Naive thymus-derived CD4-positive, alpha-beta T cell (primary cell): ENCODE results near the gene HMCN1. TPM values are rescaled to one million over a fixed set of nuclear protein-coding genes. Genes with fewer than 3 reads are reported as not detected.

Source experiments
- ATAC-seq: fragments of 150-1000 bp; cut with Tn5 transposase; 2 replicates; pipeline ENCODE4 v1.10.0; 2021; ENCODE audit warnings: mild to moderate bottlenecking, moderate library complexity
- CTCF ChIA-PET: fragments of 350-600 bp; sonication (Branson Sonifier 250); formaldehyde crosslinking; loops from one replicate; lab custom pipeline; 2021; ENCODE audit warnings: antibody characterized with exemption; lab: Charles Lee
- POLR2A ChIA-PET: fragments of 350-600 bp; sonication (Branson Sonifier 250); formaldehyde crosslinking; loops from one replicate; lab custom pipeline; 2021; ENCODE audit warnings: antibody characterized with exemption, inconsistent platforms; lab: Charles Lee
- DNase-seq, 9 donors: peaks; one replicate each; pipeline versions ENCODE4 v3.0.0 to v3.0.0-alpha.2; 2020 to 2022; ENCODE audit warnings: mixed read lengths in 1 of 9
- H3K27ac ChIP-seq: one replicate; pipeline ENCODE4 v1.7.0; 2013; ENCODE audit warnings: mild to moderate bottlenecking, low read depth, low read length, moderate library complexity
- H3K27me3 ChIP-seq, 2 donors: one replicate each; pipeline ENCODE4 v1.7.0; 2013; ENCODE audit warnings: low read length in 2 of 2, mild to moderate bottlenecking in 2 of 2, moderate library complexity in 2 of 2; ENCODE audit not compliant: control insufficient read depth in 2 of 2, insufficient read depth in 2 of 2
- H3K36me3 ChIP-seq, 3 experiments: 1 replicate in 2 of 3; 2 replicates in 1 of 3; pipeline ENCODE4 v1.7.0; 2013; ENCODE audit warnings: low read length in 3 of 3, mild to moderate bottlenecking in 3 of 3, moderate library complexity in 1 of 3; ENCODE audit not compliant: insufficient read depth in 3 of 3, control insufficient read depth in 2 of 3
- H3K4me1 ChIP-seq, 2 donors: one replicate each; pipeline ENCODE4 v1.7.0; 2013; ENCODE audit warnings: low read length in 2 of 2, mild to moderate bottlenecking in 2 of 2, moderate library complexity in 1 of 2; ENCODE audit not compliant: control insufficient read depth in 2 of 2, insufficient read depth in 2 of 2
- H3K4me3 ChIP-seq: 2 replicates; pipeline ENCODE4 v1.7.0; 2013; ENCODE audit warnings: mild to moderate bottlenecking, low read length
- H3K9me3 ChIP-seq, 3 experiments: 1 replicate in 2 of 3; 2 replicates in 1 of 3; pipeline ENCODE4 v1.7.0; 2013; ENCODE audit warnings: low read length in 3 of 3; ENCODE audit not compliant: control insufficient read depth in 2 of 3
- H3K27ac Mint-ChIP-seq, 9 donors: one replicate each; pipeline ENCODE4 v1.8.0; 2020 to 2022; ENCODE audit warnings: mixed read lengths in 9 of 9, mild to moderate bottlenecking in 8 of 9, moderate library complexity in 5 of 9, inconsistent platforms in 2 of 9
- H3K27me3 Mint-ChIP-seq, 5 donors: one replicate each; pipeline ENCODE4 v1.8.0; 2021 to 2022; ENCODE audit warnings: mixed read lengths in 5 of 5, mild to moderate bottlenecking in 1 of 5
- H3K36me3 Mint-ChIP-seq, 5 donors: one replicate each; pipeline ENCODE4 v1.8.0; 2020 to 2022; ENCODE audit warnings: mixed read lengths in 5 of 5, mild to moderate bottlenecking in 3 of 5, inconsistent platforms in 1 of 5
- H3K4me1 Mint-ChIP-seq, 7 donors: one replicate each; pipeline ENCODE4 v1.8.0; 2020 to 2022; ENCODE audit warnings: mixed read lengths in 7 of 7, mild to moderate bottlenecking in 3 of 7, inconsistent platforms in 1 of 7
- H3K4me3 Mint-ChIP-seq, 10 donors: one replicate each; pipeline ENCODE4 v1.8.0; 2020 to 2022; ENCODE audit warnings: mild to moderate bottlenecking in 10 of 10, mixed read lengths in 10 of 10, moderate library complexity in 6 of 10, inconsistent platforms in 2 of 10
- H3K9me3 Mint-ChIP-seq, 11 donors: one replicate each; pipeline ENCODE4 v1.8.0; 2020 to 2022; ENCODE audit warnings: mixed read lengths in 11 of 11, mild to moderate bottlenecking in 4 of 11, inconsistent platforms in 1 of 11, moderate library complexity in 1 of 11
- intact Hi-C, 2 donors: fragments of 100-400 bp; cut with micrococcal nuclease; formaldehyde crosslinking; loops; one replicate each; pipeline ENCODE4 v1.15.1; 2023
- polyA plus RNA-seq, 2 donors: library from polyadenylated mRNA; unstranded; fragments of 300-500 nt; fragmentation: Illumina TruSeq; gene quantifications; one replicate each; pipeline ENCODE4 v1.2.3, GENCODE V29; 2021
- total RNA-seq, 6 experiments: library from RNA in 5 of 6; stranded (reverse) in 5 of 6; gene quantifications; 1 replicate in 5 of 6; 2 replicates in 1 of 6; pipeline ENCODE4 v1.2.3 and lab custom pipeline; 2021 to 2026

Gene HMCN1
- total and polyA plus RNA-seq, 7 experiments from 2014 or later: under 0.01 to 0.19 (median 0.16) TPM; not detected in 3

- Histone ChIP-seq H3K27me3 (no peaks in the 10 kb centered on the region), H3K9me3 (no peaks in the 10 kb centered on the region), H3K36me3 (no peaks in the 10 kb centered on the region), H3K27ac (no peak overlapping the region), H3K4me3 (no peak overlapping the region), H3K4me1 (no peaks in the 10 kb centered on the region)
- Mint-ChIP-seq H3K36me3 (no peaks in the 10 kb centered on the region), H3K27me3 (peaks cover 0 to 9% (median 0%) of the 10 kb centered on the region in 5 donors), H3K27ac (no peak overlapping the region), H3K9me3 (no peaks in the 10 kb centered on the region), H3K4me1 (no peaks in the 10 kb centered on the region), H3K4me3 (no peak overlapping the region)
- ATAC-seq (no peak), DNase-seq (no peak)
- POLR2A ChIA-PET: no interaction called here
- intact Hi-C loops: no loop called here
- CTCF ChIA-PET: no interaction called here
These were observed 319.8 kb downstream of the HMCN1 start for GRCh38 chr1:186054003-186054402.

GRCh38 chr1:186054932-186055331 lies 320.7 kb downstream of the HMCN1 start:
- Mint-ChIP-seq H3K4me1 (no peaks in the 10 kb centered on the region), H3K4me3 (no peak overlapping the region), H3K9me3 (no peaks in the 10 kb centered on the region), H3K36me3 (no peaks in the 10 kb centered on the region), H3K27me3 (peaks cover 0 to 9% (median 0%) of the 10 kb centered on the region in 5 donors), H3K27ac (no peak overlapping the region)
- no peak for ATAC-seq
- ChIA-PET POLR2A (no interaction called here), CTCF (no interaction called here)
- DNase-seq: no peak
- no peaks in the 10 kb centered on the region for H3K36me3 ChIP-seq
- no peak overlapping the region for H3K4me3 ChIP-seq
- no peaks in the 10 kb centered on the region for H3K9me3 ChIP-seq
- H3K4me1 ChIP-seq: no peaks in the 10 kb centered on the region
- no peak overlapping the region for H3K27ac ChIP-seq
- H3K27me3 ChIP-seq: no peaks in the 10 kb centered on the region
- intact Hi-C loops: no loop called here

GRCh38 chr1:186055846-186056245 lies 321.7 kb downstream of the HMCN1 start:
- no peaks in the 10 kb centered on the region for H3K9me3 ChIP-seq
- no peaks in the 10 kb centered on the region for H3K27me3 ChIP-seq
- no peak overlapping the region for H3K27ac ChIP-seq
- peaks cover 0 to 3% (median 0%) of the 10 kb centered on the region in 7 donors for H3K4me1 Mint-ChIP-seq
- H3K27me3 Mint-ChIP-seq: peaks cover 0 to 9% (median 0%) of the 10 kb centered on the region in 5 donors
- no peak for DNase-seq
- ChIA-PET CTCF (no interaction called here), POLR2A (no interaction called here)
- H3K4me3 ChIP-seq: no peak overlapping the region
- H3K4me1 ChIP-seq: no peaks in the 10 kb centered on the region
- intact Hi-C loops: no loop called here
- no peak for ATAC-seq
- H3K36me3 Mint-ChIP-seq: no peaks in the 10 kb centered on the region
- no peaks in the 10 kb centered on the region for H3K36me3 ChIP-seq
- H3K9me3 Mint-ChIP-seq: no peaks in the 10 kb centered on the region
- H3K4me3 Mint-ChIP-seq: no peak overlapping the region
- H3K27ac Mint-ChIP-seq: no peak overlapping the region

GRCh38 chr1:186057086-186057485 lies 322.9 kb downstream of the HMCN1 start:
- CTCF ChIA-PET: no interaction called here
- intact Hi-C loops: no loop called here
- no peaks in the 10 kb centered on the region for H3K9me3 Mint-ChIP-seq

GRCh38 chr1:186059311-186059710 lies 325.1 kb downstream of the HMCN1 start:
- no peaks in the 10 kb centered on the region for H3K27me3 ChIP-seq
- POLR2A ChIA-PET: no interaction called here
- no peaks in the 10 kb centered on the region for H3K4me1 ChIP-seq
- H3K4me3 ChIP-seq: no peak overlapping the region
- CTCF ChIA-PET: no interaction called here
- Mint-ChIP-seq H3K36me3 (no peaks in the 10 kb centered on the region), H3K9me3 (no peaks in the 10 kb centered on the region), H3K27me3 (peaks cover 0 to 8% (median 4%) of the 10 kb centered on the region in 5 donors), H3K27ac (no peak overlapping the region), H3K4me1 (peaks cover 0 to 4% (median 0%) of the 10 kb centered on the region in 7 donors), H3K4me3 (no peak overlapping the region)
- no peak for DNase-seq
- no peak for ATAC-seq
- H3K27ac ChIP-seq: no peak overlapping the region
- no peaks in the 10 kb centered on the region for H3K9me3 ChIP-seq
- intact Hi-C loops: no loop called here
- no peaks in the 10 kb centered on the region for H3K36me3 ChIP-seq

More at GRCh38 chr1:186057086-186057485, 322.9 kb downstream of the HMCN1 start:
- no peaks in the 10 kb centered on the region for H3K27me3 ChIP-seq
- H3K4me3 ChIP-seq: no peak overlapping the region
- no peaks in the 10 kb centered on the region for H3K36me3 ChIP-seq
- Mint-ChIP-seq H3K36me3 (no peaks in the 10 kb centered on the region), H3K27me3 (peaks cover 0 to 9% (median 0%) of the 10 kb centered on the region in 5 donors), H3K4me1 (peaks cover 0 to 4% (median 0%) of the 10 kb centered on the region in 7 donors), H3K4me3 (no peak overlapping the region), H3K27ac (no peak overlapping the region)
- DNase-seq (no peak), ATAC-seq (no peak)
- POLR2A ChIA-PET: no interaction called here
- no peaks in the 10 kb centered on the region for H3K4me1 ChIP-seq
- no peaks in the 10 kb centered on the region for H3K9me3 ChIP-seq
- H3K27ac ChIP-seq: no peak overlapping the region

- Mint-ChIP-seq H3K36me3 (no peaks in the 10 kb centered on the region), H3K27ac (no peak overlapping the region), H3K4me3 (no peak overlapping the region), H3K9me3 (no peaks in the 10 kb centered on the region), H3K27me3 (peaks cover 0 to 8% (median 4%) of the 10 kb centered on the region in 5 donors), H3K4me1 (peaks cover 0 to 4% (median 0%) of the 10 kb centered on the region in 7 donors)
- POLR2A ChIA-PET: no interaction called here
- H3K27ac ChIP-seq: no peak overlapping the region
- no peaks in the 10 kb centered on the region for H3K27me3 ChIP-seq
- no peak for DNase-seq
- no peaks in the 10 kb centered on the region for H3K9me3 ChIP-seq
- intact Hi-C loops: no loop called here
- no peak for ATAC-seq
- no peaks in the 10 kb centered on the region for H3K4me1 ChIP-seq
- H3K36me3 ChIP-seq: no peaks in the 10 kb centered on the region
- no peak overlapping the region for H3K4me3 ChIP-seq
- CTCF ChIA-PET: no interaction called here
These were observed 325.6 kb downstream of the HMCN1 start for GRCh38 chr1:186059752-186060151.

GRCh38 chr1:186060226-186060625 lies 326.0 kb downstream of the HMCN1 start:
- peaks cover 0 to 4% (median 0%) of the 10 kb centered on the region in 7 donors for H3K4me1 Mint-ChIP-seq
- no peaks in the 10 kb centered on the region for H3K4me1 ChIP-seq
- ATAC-seq (no peak), DNase-seq (no peak)
- no peaks in the 10 kb centered on the region for H3K9me3 ChIP-seq
- no peak overlapping the region for H3K4me3 ChIP-seq
- H3K36me3 ChIP-seq: no peaks in the 10 kb centered on the region
- ChIA-PET POLR2A (no interaction called here), CTCF (no interaction called here)
- peaks cover 0 to 11% (median 4%) of the 10 kb centered on the region in 5 donors for H3K27me3 Mint-ChIP-seq
- H3K4me3 Mint-ChIP-seq: no peak overlapping the region
- no peaks in the 10 kb centered on the region for H3K36me3 Mint-ChIP-seq
- no peak overlapping the region for H3K27ac ChIP-seq
- H3K9me3 Mint-ChIP-seq: no peaks in the 10 kb centered on the region
- intact Hi-C loops: no loop called here
- no peak overlapping the region for H3K27ac Mint-ChIP-seq
- no peaks in the 10 kb centered on the region for H3K27me3 ChIP-seq
